Thyroid gland (tissue), 4 donors: ENCODE data around the gene GUCY1A2. TPM values are rescaled to one million over a fixed set of nuclear protein-coding genes. Genes with fewer than 3 reads are reported as not detected.
A peak's percentile ranks its signal among the peaks of the same experiment; 100 is the strongest.

ENCODE experiments used
- DNase-seq, 2 donors: peaks; one replicate each; pipeline ENCODE4 v3.0.0-alpha.2; 2019
- H3K27ac ChIP-seq, 3 donors: fragments of 200-600 bp; sonication (generic); 1 replicate in 2 of 3; 2 replicates in 1 of 3; pipeline ENCODE4 v1.5.1; 2016 to 2019; ENCODE audit warnings: mild to moderate bottlenecking in 1 of 3, moderate library complexity in 1 of 3
- H3K27me3 ChIP-seq: fragments of 200-600 bp; sonication (generic); one replicate; pipeline ENCODE4 v1.5.1; 2019
- H3K36me3 ChIP-seq, 2 donors: fragments of 200-600 bp; sonication (generic); one replicate each; pipeline ENCODE4 v1.5.1; 2016 to 2019
- H3K4me1 ChIP-seq, 2 donors: fragments of 200-600 bp; sonication (generic); one replicate each; pipeline ENCODE4 v1.5.1; 2017 to 2019
- H3K4me3 ChIP-seq, 3 donors: fragments of 200-600 bp; sonication (generic); replicated peaks in 1 of 3; 1 replicate in 2 of 3; 2 replicates in 1 of 3; pipeline ENCODE4 v1.5.1; 2016; ENCODE audit warnings: mild to moderate bottlenecking in 1 of 3
- H3K9me3 ChIP-seq: fragments of 200-600 bp; sonication (generic); one replicate; pipeline ENCODE4 v1.5.1; 2017
- CTCF ChIP-seq, 6 experiments: fragments of 200-600 bp in 3 of 6; fragments of 450-650 bp in 3 of 6; sonication (generic) in 3 of 6; IDR thresholded peaks; one replicate each; pipeline ENCODE4 v1.5.1; 2016 to 2019; ENCODE audit warnings: antibody characterized with exemption in 6 of 6, mild to moderate bottlenecking in 2 of 6, inconsistent platforms in 1 of 6, moderate library complexity in 1 of 6
- POLR2A ChIP-seq, 2 donors: fragments of 450-650 bp; IDR thresholded peaks; one replicate each; pipeline ENCODE4 v1.6.1; 2017; ENCODE audit warnings: antibody characterized with exemption in 2 of 2, mild to moderate bottlenecking in 2 of 2, moderate library complexity in 1 of 2
- WGBS, 2 donors: methylation state at CpG; one replicate each; pipeline ENCODE4 v1.1.5; 2017; 5-methylcytosine and 5-hydroxymethylcytosine counted together
- intact Hi-C: fragments of 100-400 bp; cut with DNase I; formaldehyde crosslinking; loops from one replicate; pipeline ENCODE4 v1.15.1; 2023
- total RNA-seq, 4 donors: library from RNA; depleted of rRNA; stranded (reverse); fragments of >200 nt; gene quantifications; one replicate each; pipeline ENCODE4 v1.2.3, GENCODE V29; 2016

The GUCY1A2 gene
- total RNA-seq, 4 donors from 2014 or later, result 1.4 to 6.8 (median 1.9) TPM

GRCh38 chr11:106988151-106989077 is 29.9 kb downstream of the GUCY1A2 start:
- Histone ChIP-seq H3K36me3 (no peaks in the 10 kb centered on the region), H3K27ac (peak overlapping the region in 1 of 3 donors; percentile 20), H3K4me3 (no peak overlapping the region), H3K9me3 (no peaks in the 10 kb centered on the region), H3K4me1 (peaks cover 0 to 5% of the 10 kb centered on the region in 2 donors), H3K27me3 (no peaks in the 10 kb centered on the region)
- intact Hi-C loops, result no loop called here
- TF ChIP-seq POLR2A (IDR thresholded peaks at IDR 0.05), result no peak
- no peak for TF ChIP-seq CTCF (IDR thresholded peaks at IDR 0.05)
- DNase-seq, result no peak
- 76 to 87% methylated on average over 2 of the region's 2 CpGs for WGBS, 2 donors

- WGBS, 2 donors, result 84% methylated on average over 2 of the region's 2 CpGs
- H3K4me1 ChIP-seq, result peaks cover 0 to 5% of the 10 kb centered on the region in 2 donors
- H3K36me3 ChIP-seq, result no peaks in the 10 kb centered on the region
- no peaks in the 10 kb centered on the region for H3K27me3 ChIP-seq
- DNase-seq, result no peak
- H3K27ac ChIP-seq, result no peak overlapping the region
- no peaks in the 10 kb centered on the region for H3K9me3 ChIP-seq
- TF ChIP-seq CTCF (IDR thresholded peaks at IDR 0.05) (no peak), POLR2A (IDR thresholded peaks at IDR 0.05) (no peak)
- H3K4me3 ChIP-seq, result no peak overlapping the region
- intact Hi-C loops, result no loop called here
Observed at GRCh38 chr11:106986673-106987072, 31.6 kb downstream of the GUCY1A2 start.

- Histone ChIP-seq H3K4me3 (no peak overlapping the region), H3K27ac (no peak overlapping the region), H3K4me1 (peaks cover 0 to 5% of the 10 kb centered on the region in 2 donors), H3K9me3 (no peaks in the 10 kb centered on the region), H3K36me3 (no peaks in the 10 kb centered on the region), H3K27me3 (no peaks in the 10 kb centered on the region)
- no peak for DNase-seq
- intact Hi-C loops, result no loop called here
- WGBS, 2 donors, result 88 to 93% methylated on average over 3 of the region's 3 CpGs
- TF ChIP-seq CTCF (IDR thresholded peaks at IDR 0.05) (no peak), POLR2A (IDR thresholded peaks at IDR 0.05) (no peak)
Observed at GRCh38 chr11:106986261-106986660, 32.0 kb downstream of the GUCY1A2 start.

GRCh38 chr11:106983991-106984390 is 34.3 kb downstream of the GUCY1A2 start:
- no peak for DNase-seq
- Histone ChIP-seq H3K4me3 (no peak overlapping the region), H3K27me3 (no peaks in the 10 kb centered on the region), H3K9me3 (no peaks in the 10 kb centered on the region), H3K27ac (no peak overlapping the region), H3K36me3 (no peaks in the 10 kb centered on the region), H3K4me1 (peaks cover 0 to 5% of the 10 kb centered on the region in 2 donors)
- intact Hi-C loops, result no loop called here
- 48 to 49% methylated on average over 1 of the region's 1 CpG for WGBS, 2 donors
- TF ChIP-seq POLR2A (IDR thresholded peaks at IDR 0.05) (no peak), CTCF (IDR thresholded peaks at IDR 0.05) (no peak)

GRCh38 chr11:106983261-106983660 is 35.0 kb downstream of the GUCY1A2 start:
- WGBS, 2 donors, result 52 to 57% methylated on average over 4 of the region's 4 CpGs
- no peak for DNase-seq
- Histone ChIP-seq H3K36me3 (no peaks in the 10 kb centered on the region), H3K4me1 (peaks cover 0 to 5% of the 10 kb centered on the region in 2 donors), H3K9me3 (no peaks in the 10 kb centered on the region), H3K27ac (no peak overlapping the region), H3K27me3 (no peaks in the 10 kb centered on the region), H3K4me3 (no peak overlapping the region)
- intact Hi-C loops, result no loop called here
- no peak for TF ChIP-seq POLR2A (IDR thresholded peaks at IDR 0.05)
- TF ChIP-seq CTCF (IDR thresholded peaks at IDR 0.05), result no peak
